ENCODE data around the gene CCNB1. TPM values are rescaled to one million over a fixed set of nuclear protein-coding genes. Genes with fewer than 3 reads are reported as not detected.

CCNB1 gene
- total RNA-seq, 4 donors from 2014 or later, result 3.0 to 5.8 (median 4.1) TPM

GRCh38 chr5:69184621-69185020 lies 17.7 kb downstream of the CCNB1 start:
- H3K27me3 ChIP-seq, result no peaks in the 10 kb centered on the region
- H3K9me3 ChIP-seq, result no peaks in the 10 kb centered on the region
- no peak overlapping the region for H3K4me3 ChIP-seq
- H3K4me1 ChIP-seq, result peaks cover 0 to 9% (median 0%) of the 10 kb centered on the region in 3 donors
- no peaks in the 10 kb centered on the region for H3K36me3 ChIP-seq
- WGBS, 2 donors (ENCODE audit: low coverage in 1 of 2), result 63 to 90% methylated on average over 1 of the region's 1 CpG
- TF ChIP-seq POLR2AphosphoS5 (IDR thresholded peaks at IDR 0.05) (no peak), EP300 (IDR thresholded peaks at IDR 0.05) (no peak), CTCF (IDR thresholded peaks at IDR 0.05) (no peak), POLR2A (IDR thresholded peaks at IDR 0.05) (no peak)
- H3K27ac ChIP-seq, result no peak overlapping the region
- ATAC-seq, result no peak

- Histone ChIP-seq H3K27ac (no peak overlapping the region), H3K4me3 (no peak overlapping the region), H3K9me3 (no peaks in the 10 kb centered on the region), H3K27me3 (no peaks in the 10 kb centered on the region), H3K36me3 (no peaks in the 10 kb centered on the region), H3K4me1 (peaks cover 0 to 19% (median 4%) of the 10 kb centered on the region in 3 donors)
- TF ChIP-seq POLR2AphosphoS5 (IDR thresholded peaks at IDR 0.05) (no peak), POLR2A (IDR thresholded peaks at IDR 0.05) (no peak), EP300 (IDR thresholded peaks at IDR 0.05) (no peak), CTCF (IDR thresholded peaks at IDR 0.05) (no peak)
- ATAC-seq, result no peak
- 93 to 100% methylated on average over 1 to 2 of the region's 2 CpGs for WGBS, 2 donors (ENCODE audit: low coverage in 1 of 2)
These were observed 20.4 kb downstream of the CCNB1 start for GRCh38 chr5:69187342-69187741.

GRCh38 chr5:69188811-69189161 lies 21.8 kb downstream of the CCNB1 start:
- H3K4me1 ChIP-seq, result peaks cover 0 to 19% (median 4%) of the 10 kb centered on the region in 3 donors
- peak overlapping the region; percentile 69 to 88 for H3K4me3 ChIP-seq
- no peak for ATAC-seq
- 17 to 33% methylated on average over 1 to 3 of the region's 8 CpGs for WGBS, 2 donors (ENCODE audit: low coverage in 1 of 2)
- TF ChIP-seq POLR2AphosphoS5 (IDR thresholded peaks at IDR 0.05) (no peak), EP300 (IDR thresholded peaks at IDR 0.05) (no peak), CTCF (IDR thresholded peaks at IDR 0.05) (no peak), POLR2A (IDR thresholded peaks at IDR 0.05) (no peak)
- no peaks in the 10 kb centered on the region for H3K27me3 ChIP-seq
- H3K27ac ChIP-seq, result peak overlapping the region in 3 of 4 donors; percentile 73 to 79 (median 78)
- H3K36me3 ChIP-seq, result no peaks in the 10 kb centered on the region
- H3K9me3 ChIP-seq, result no peaks in the 10 kb centered on the region

- no peaks in the 10 kb centered on the region for H3K36me3 ChIP-seq
- ATAC-seq, result peak; percentile 98
- H3K27ac ChIP-seq, result peak within 1 kb of the TSS in 3 of 4 donors; percentile 73 to 79 (median 78)
- WGBS, 2 donors (ENCODE audit: low coverage in 1 of 2), result 0 to 1% methylated on average over 9 to 15 of the region's 55 CpGs
- no peaks in the 10 kb centered on the region for H3K27me3 ChIP-seq
- peaks cover 0 to 19% (median 4%) of the 10 kb centered on the region in 3 donors for H3K4me1 ChIP-seq
- TF ChIP-seq POLR2A (IDR thresholded peaks at IDR 0.05), result no peak
- no peak for TF ChIP-seq EP300 (IDR thresholded peaks at IDR 0.05)
- TF ChIP-seq CTCF (IDR thresholded peaks at IDR 0.05), result no peak
- no peak for TF ChIP-seq POLR2AphosphoS5 (IDR thresholded peaks at IDR 0.05)
- no peaks in the 10 kb centered on the region for H3K9me3 ChIP-seq
- H3K4me3 ChIP-seq, result peak within 1 kb of the TSS; percentile 69 to 88
These were observed 22.5 kb downstream of the CCNB1 start, which contains the start of gene CENPH for GRCh38 chr5:69189162-69190086. Gene CENPH (plus strand): TSS chr5:69189583. CDS start chr5:69189635, 52 bp downstream.
